Measurements from ENCODE around the gene PKP4.

PKP4 gene

GRCh38 chr2:158557752-158558151, 101.0 kb downstream of the PKP4 start:
- FAIRE-seq (no peak), DNase-seq (ENCODE audit: insufficient read length, low spot score) (no peak)

DNA sequence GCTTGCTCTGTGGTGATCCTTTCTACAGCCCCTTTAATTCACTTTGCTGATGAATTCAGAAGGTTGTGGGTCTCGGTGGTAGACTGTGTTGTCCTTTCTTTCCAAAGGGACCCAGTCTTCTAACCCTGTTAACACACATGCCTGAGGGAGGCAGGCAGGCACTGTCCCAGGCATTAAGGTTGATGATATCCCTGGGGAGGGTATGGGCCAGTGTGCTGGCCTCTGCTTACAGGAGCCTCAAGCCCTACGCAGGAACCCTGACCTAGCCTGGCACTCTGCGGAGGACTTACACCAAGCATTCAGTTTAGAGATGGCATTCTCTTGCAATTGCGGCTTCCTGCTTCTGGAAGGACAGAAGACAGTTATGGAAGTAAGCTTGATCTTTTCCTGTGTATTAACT, 102.5 kb downstream of the PKP4 start:
- DNase-seq (ENCODE audit: insufficient read length, low spot score), result no peak
- TF ChIP-seq PAX5 (IDR thresholded peaks at IDR 0.05; ENCODE audit: insufficient read depth, low read length, severe bottlenecking), result no peak
- TF ChIP-seq TAF1 (IDR thresholded peaks at IDR 0.05; ENCODE audit: low read depth, low read length), result no peak
- TF ChIP-seq POU2F2 (IDR thresholded peaks at IDR 0.05; ENCODE audit: low read depth, low read length), result no peak
- TF ChIP-seq POLR2AphosphoS5 (IDR thresholded peaks at IDR 0.05; ENCODE audit: low read depth, low read length), result no peak
- TF ChIP-seq SPI1 (IDR thresholded peaks at IDR 0.05; ENCODE audit: low read depth, low read length), result no peak
- no peak for TF ChIP-seq POLR2A (IDR thresholded peaks at IDR 0.05; ENCODE audit: low read depth, low read length)
- no peak for FAIRE-seq

More at GRCh38 chr2:158557752-158558151, 101.0 kb downstream of the PKP4 start:
- TF ChIP-seq POLR2A (IDR thresholded peaks at IDR 0.05; ENCODE audit: low read depth, low read length), result no peak
- no peak for TF ChIP-seq PAX5 (IDR thresholded peaks at IDR 0.05; ENCODE audit: insufficient read depth, low read length, severe bottlenecking)
- no peak for TF ChIP-seq POU2F2 (IDR thresholded peaks at IDR 0.05; ENCODE audit: low read depth, low read length)
- no peak for TF ChIP-seq SPI1 (IDR thresholded peaks at IDR 0.05; ENCODE audit: low read depth, low read length)
- no peak for TF ChIP-seq POLR2AphosphoS5 (IDR thresholded peaks at IDR 0.05; ENCODE audit: low read depth, low read length)
- TF ChIP-seq TAF1 (IDR thresholded peaks at IDR 0.05; ENCODE audit: low read depth, low read length), result no peak

- DNase-seq (ENCODE audit: insufficient read length, low spot score) (no peak), FAIRE-seq (no peak)
- TF ChIP-seq POLR2AphosphoS5 (IDR thresholded peaks at IDR 0.05; ENCODE audit: low read depth, low read length), result no peak
- TF ChIP-seq POLR2A (IDR thresholded peaks at IDR 0.05; ENCODE audit: low read depth, low read length), result no peak
- TF ChIP-seq POU2F2 (IDR thresholded peaks at IDR 0.05; ENCODE audit: low read depth, low read length), result no peak
- no peak for TF ChIP-seq TAF1 (IDR thresholded peaks at IDR 0.05; ENCODE audit: low read depth, low read length)
- TF ChIP-seq PAX5 (IDR thresholded peaks at IDR 0.05; ENCODE audit: insufficient read depth, low read length, severe bottlenecking), result no peak
- TF ChIP-seq SPI1 (IDR thresholded peaks at IDR 0.05; ENCODE audit: low read depth, low read length), result no peak
These were observed 103.5 kb downstream of the PKP4 start for GRCh38 chr2:158560259-158560658.

DNA sequence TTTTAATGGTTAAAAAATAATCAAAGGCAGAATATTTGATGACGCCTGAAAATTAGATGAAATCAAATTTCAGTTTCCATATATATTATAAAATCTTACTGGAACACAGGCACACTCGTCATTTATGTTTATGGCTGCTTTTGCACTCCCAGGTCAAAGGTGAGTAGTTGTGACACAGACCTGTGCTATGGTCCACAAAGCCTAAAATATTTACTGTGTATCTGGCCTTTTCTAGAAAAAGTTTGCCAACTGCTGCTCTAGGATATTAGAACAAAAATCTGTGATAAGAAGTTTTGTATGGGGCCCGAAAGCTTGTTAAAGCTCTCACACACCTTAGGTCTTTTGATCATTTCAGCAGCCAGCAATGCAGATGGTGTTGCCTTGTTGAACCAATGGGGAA, 104.3 kb downstream of the PKP4 start:
- TF ChIP-seq SPI1 (IDR thresholded peaks at IDR 0.05; ENCODE audit: low read depth, low read length) (no peak), POU2F2 (IDR thresholded peaks at IDR 0.05; ENCODE audit: low read depth, low read length) (no peak), TAF1 (IDR thresholded peaks at IDR 0.05; ENCODE audit: low read depth, low read length) (no peak), POLR2AphosphoS5 (IDR thresholded peaks at IDR 0.05; ENCODE audit: low read depth, low read length) (no peak), PAX5 (IDR thresholded peaks at IDR 0.05; ENCODE audit: insufficient read depth, low read length, severe bottlenecking) (no peak), POLR2A (IDR thresholded peaks at IDR 0.05; ENCODE audit: low read depth, low read length) (no peak)
- no peak for DNase-seq (ENCODE audit: insufficient read length, low spot score)
- FAIRE-seq, result peak; percentile 51

GRCh38 chr2:158567208-158567607, 110.5 kb downstream of the PKP4 start:
- FAIRE-seq (no peak), DNase-seq (ENCODE audit: insufficient read length, low spot score) (no peak)
- no peak for TF ChIP-seq TAF1 (IDR thresholded peaks at IDR 0.05; ENCODE audit: low read depth, low read length)

DNA sequence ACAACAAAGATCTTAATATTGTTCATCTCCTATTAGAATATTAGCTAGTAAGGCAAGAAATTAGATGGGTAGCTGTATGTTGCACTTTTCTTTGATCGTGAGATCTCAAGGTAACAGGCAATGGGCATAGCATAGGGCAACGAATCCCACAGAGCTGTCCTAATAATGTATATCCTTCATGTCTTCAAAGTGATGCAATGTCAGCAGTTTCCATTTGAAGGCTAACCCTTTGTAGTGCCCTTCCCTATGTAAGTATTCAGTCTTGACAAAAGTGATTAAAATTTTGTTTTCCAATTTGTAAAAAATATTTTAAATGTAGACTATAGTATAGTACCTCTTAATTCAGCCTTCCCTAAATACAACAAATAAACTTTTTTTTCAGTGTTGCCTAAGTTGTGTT, 112.5 kb downstream of the PKP4 start:
- no peak for TF ChIP-seq POLR2A (IDR thresholded peaks at IDR 0.05; ENCODE audit: low read depth, low read length)
- TF ChIP-seq POU2F2 (IDR thresholded peaks at IDR 0.05; ENCODE audit: low read depth, low read length), result no peak
- no peak for TF ChIP-seq POLR2AphosphoS5 (IDR thresholded peaks at IDR 0.05; ENCODE audit: low read depth, low read length)
- no peak for TF ChIP-seq TAF1 (IDR thresholded peaks at IDR 0.05; ENCODE audit: low read depth, low read length)
- no peak for TF ChIP-seq SPI1 (IDR thresholded peaks at IDR 0.05; ENCODE audit: low read depth, low read length)
- no peak for TF ChIP-seq PAX5 (IDR thresholded peaks at IDR 0.05; ENCODE audit: insufficient read depth, low read length, severe bottlenecking)
- DNase-seq (ENCODE audit: insufficient read length, low spot score), result no peak
- FAIRE-seq, result no peak

DNA sequence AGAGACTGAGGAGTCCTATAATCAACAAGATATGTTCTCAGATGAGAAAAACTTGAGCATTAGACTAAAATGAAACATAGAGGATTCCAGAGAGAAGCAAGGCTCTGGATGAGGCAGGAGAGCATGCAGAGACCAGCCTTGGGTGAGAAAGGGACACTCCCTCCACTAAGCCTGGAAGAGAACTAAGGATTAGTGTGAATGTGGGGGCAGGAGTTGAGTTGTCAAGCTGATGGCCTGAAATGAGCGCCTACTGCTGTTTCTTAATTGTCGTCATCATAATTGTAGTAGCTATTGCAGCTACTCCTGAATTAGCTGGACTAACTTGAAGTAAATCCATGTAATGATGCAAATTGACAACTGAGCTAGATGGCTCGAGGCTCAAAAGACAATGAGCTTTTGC, 114.1 kb downstream of the PKP4 start:
- DNase-seq (ENCODE audit: insufficient read length, low spot score) (no peak), FAIRE-seq (no peak)
- TF ChIP-seq PAX5 (IDR thresholded peaks at IDR 0.05; ENCODE audit: insufficient read depth, low read length, severe bottlenecking) (no peak), SPI1 (IDR thresholded peaks at IDR 0.05; ENCODE audit: low read depth, low read length) (no peak), TAF1 (IDR thresholded peaks at IDR 0.05; ENCODE audit: low read depth, low read length) (no peak), POLR2AphosphoS5 (IDR thresholded peaks at IDR 0.05; ENCODE audit: low read depth, low read length) (no peak), POU2F2 (IDR thresholded peaks at IDR 0.05; ENCODE audit: low read depth, low read length) (no peak), POLR2A (IDR thresholded peaks at IDR 0.05; ENCODE audit: low read depth, low read length) (no peak)

DNA sequence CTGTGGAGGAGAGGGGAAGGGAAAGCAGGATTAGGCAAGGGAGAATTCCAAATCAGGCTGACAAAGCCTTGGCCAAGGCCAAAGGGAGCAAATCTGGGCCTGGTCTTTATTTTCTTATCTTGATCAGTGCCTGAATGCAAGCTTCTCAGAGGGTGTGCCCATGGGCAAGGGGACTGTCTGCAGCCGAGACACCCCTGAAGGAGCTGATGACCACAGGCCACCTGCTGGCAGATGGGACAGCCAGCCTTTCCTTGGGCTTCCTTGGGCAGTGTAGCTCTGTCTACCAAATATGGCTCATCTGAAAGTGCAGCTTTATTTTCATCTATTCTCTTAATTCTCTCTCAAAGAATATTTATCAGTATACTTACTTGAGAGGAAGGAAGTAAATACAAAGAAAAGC, 117.0 kb downstream of the PKP4 start:
- no peak for TF ChIP-seq TAF1 (IDR thresholded peaks at IDR 0.05; ENCODE audit: low read depth, low read length)
- TF ChIP-seq POU2F2 (IDR thresholded peaks at IDR 0.05; ENCODE audit: low read depth, low read length), result no peak
- no peak for TF ChIP-seq SPI1 (IDR thresholded peaks at IDR 0.05; ENCODE audit: low read depth, low read length)
- no peak for TF ChIP-seq POLR2A (IDR thresholded peaks at IDR 0.05; ENCODE audit: low read depth, low read length)
- TF ChIP-seq PAX5 (IDR thresholded peaks at IDR 0.05; ENCODE audit: insufficient read depth, low read length, severe bottlenecking), result no peak
- TF ChIP-seq POLR2AphosphoS5 (IDR thresholded peaks at IDR 0.05; ENCODE audit: low read depth, low read length), result no peak
- DNase-seq (ENCODE audit: insufficient read length, low spot score) (no peak), FAIRE-seq (no peak)

DNA sequence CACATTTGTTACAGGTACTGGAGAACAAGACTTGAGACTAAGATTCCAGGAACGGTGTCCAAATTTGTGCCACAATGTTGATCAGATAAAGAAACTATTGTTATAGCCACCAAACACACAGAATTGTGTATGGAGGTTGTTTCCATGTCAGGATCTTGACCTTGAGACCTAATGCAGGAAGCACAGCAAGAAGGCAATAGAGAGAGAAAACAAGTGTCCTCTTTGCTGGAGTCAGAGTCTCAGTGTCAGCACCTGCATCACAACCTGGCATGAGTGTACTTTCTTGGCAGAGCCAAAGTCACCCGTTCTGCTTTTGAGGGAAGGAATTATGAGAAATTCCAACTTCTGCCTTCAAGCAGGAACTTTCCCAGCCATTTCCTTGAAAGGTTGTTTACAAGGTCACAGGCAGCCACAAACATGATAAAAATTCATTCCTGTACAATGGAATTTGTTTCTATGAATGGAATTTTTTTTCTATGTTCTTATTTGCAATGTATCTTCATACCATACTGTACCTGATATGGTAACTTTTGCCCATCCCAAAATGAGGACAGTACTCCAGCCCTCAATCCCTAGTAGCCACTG, 118.4 kb downstream of the PKP4 start:
- no peak for TF ChIP-seq POLR2A (IDR thresholded peaks at IDR 0.05; ENCODE audit: low read depth, low read length)
- no peak for TF ChIP-seq TAF1 (IDR thresholded peaks at IDR 0.05; ENCODE audit: low read depth, low read length)
- no peak for TF ChIP-seq POLR2AphosphoS5 (IDR thresholded peaks at IDR 0.05; ENCODE audit: low read depth, low read length)
- TF ChIP-seq PAX5 (IDR thresholded peaks at IDR 0.05; ENCODE audit: insufficient read depth, low read length, severe bottlenecking), result no peak
- TF ChIP-seq POU2F2 (IDR thresholded peaks at IDR 0.05; ENCODE audit: low read depth, low read length), result no peak
- TF ChIP-seq SPI1 (IDR thresholded peaks at IDR 0.05; ENCODE audit: low read depth, low read length), result no peak
- DNase-seq (ENCODE audit: insufficient read length, low spot score) (no peak), FAIRE-seq (no peak)

GRCh38 chr2:158577141-158577540, 120.4 kb downstream of the PKP4 start:
- TF ChIP-seq POU2F2 (IDR thresholded peaks at IDR 0.05; ENCODE audit: low read depth, low read length) (no peak), SPI1 (IDR thresholded peaks at IDR 0.05; ENCODE audit: low read depth, low read length) (no peak), PAX5 (IDR thresholded peaks at IDR 0.05; ENCODE audit: insufficient read depth, low read length, severe bottlenecking) (no peak), POLR2A (IDR thresholded peaks at IDR 0.05; ENCODE audit: low read depth, low read length) (no peak), POLR2AphosphoS5 (IDR thresholded peaks at IDR 0.05; ENCODE audit: low read depth, low read length) (no peak), TAF1 (IDR thresholded peaks at IDR 0.05; ENCODE audit: low read depth, low read length) (no peak)
- DNase-seq (ENCODE audit: insufficient read length, low spot score) (no peak), FAIRE-seq (no peak)

All from GM12891 (cell line).